ENCODE data around the gene TRPM5.

DNA sequence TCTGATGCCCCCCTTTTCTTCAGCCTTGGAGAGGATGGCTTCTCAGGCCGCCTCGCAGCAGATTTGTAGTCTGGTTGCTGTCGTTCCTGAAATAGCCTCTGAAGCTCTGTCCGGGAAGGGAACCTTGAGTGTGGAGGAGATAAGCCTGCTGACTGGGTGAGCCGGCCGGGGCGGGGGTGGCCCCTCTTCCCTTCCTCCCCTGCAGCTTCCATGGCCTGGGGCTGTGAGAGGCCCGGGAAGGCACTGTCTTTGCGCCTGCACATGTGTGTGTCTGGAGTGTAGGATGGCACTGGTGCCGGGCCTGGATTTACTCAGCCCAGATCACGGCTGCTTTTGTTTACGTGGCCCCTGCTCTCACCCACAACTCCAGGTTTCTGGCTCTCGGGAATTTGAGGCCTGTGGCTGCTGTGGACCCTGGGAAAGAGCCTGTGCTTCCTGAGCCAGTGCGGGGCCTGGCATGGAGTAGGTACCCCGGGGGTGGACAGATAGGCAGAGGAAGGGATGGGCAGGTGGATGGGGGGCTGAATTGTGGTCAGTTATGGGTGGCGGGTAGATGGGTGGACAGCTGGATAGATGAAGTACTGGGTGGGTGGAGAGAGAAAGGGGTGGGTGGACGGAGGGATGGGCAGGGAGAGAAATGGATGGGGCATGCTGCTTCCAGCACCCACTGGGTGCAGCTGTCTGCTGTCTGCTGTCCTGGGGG, 17.1 kb upstream of the TRPM5 start:
- TF ChIP-seq, protein P1, sequence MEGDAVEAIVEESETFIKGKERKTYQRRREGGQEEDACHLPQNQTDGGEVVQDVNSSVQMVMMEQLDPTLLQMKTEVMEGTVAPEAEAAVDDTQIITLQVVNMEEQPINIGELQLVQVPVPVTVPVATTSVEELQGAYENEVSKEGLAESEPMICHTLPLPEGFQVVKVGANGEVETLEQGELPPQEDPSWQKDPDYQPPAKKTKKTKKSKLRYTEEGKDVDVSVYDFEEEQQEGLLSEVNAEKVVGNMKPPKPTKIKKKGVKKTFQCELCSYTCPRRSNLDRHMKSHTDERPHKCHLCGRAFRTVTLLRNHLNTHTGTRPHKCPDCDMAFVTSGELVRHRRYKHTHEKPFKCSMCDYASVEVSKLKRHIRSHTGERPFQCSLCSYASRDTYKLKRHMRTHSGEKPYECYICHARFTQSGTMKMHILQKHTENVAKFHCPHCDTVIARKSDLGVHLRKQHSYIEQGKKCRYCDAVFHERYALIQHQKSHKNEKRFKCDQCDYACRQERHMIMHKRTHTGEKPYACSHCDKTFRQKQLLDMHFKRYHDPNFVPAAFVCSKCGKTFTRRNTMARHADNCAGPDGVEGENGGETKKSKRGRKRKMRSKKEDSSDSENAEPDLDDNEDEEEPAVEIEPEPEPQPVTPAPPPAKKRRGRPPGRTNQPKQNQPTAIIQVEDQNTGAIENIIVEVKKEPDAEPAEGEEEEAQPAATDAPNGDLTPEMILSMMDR (IDR thresholded peaks at IDR 0.05): no peak
- no peak for TF ChIP-seq POLR2AphosphoS5 (IDR thresholded peaks at IDR 0.05)

Measured in esophagus muscularis mucosa (tissue), 3 donors.